ENCODE data around the gene SOAT2.
"Not testable (repeated sequence)": the region's sequence is repeated elsewhere in the genome, so short reads cannot be mapped to it uniquely, and the experiment has no call there.

Gene SOAT2

DNA sequence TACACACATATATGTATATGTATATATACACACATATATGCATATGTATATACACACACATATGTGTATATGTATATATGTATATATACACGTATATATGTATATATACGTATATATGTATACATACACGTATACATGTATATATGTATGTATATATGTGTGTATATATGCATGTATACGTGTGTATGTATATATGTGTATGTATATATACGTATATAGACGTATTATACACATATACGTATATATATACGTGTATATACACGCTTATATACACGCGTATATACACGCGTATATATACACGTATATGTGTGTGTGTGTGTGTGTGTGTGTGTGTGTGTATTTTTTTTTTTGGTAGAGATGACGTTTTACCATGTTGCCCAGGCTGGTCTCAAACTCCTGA lies 44.4 kb downstream of the SOAT2 start:
- DNase-seq = no peak

DNA sequence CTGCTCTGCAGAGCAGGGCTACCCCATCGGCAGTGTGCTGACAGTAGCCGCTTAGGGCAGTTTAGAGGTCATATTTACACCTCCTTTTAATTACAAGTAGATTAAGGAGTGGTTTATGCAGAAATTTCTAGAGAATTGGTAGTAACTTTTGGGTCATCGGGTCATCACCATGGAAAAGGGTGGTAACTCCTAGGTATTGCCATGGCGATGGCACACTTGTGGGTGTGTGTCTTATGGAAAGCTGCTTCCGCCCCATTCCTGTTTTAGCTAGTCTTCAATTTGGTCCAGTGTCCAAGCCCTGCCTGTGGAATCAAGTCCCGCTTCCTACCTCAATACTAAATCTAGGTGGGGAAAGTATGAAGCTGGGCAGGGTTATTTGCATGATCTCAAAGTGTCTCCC lies 47.8 kb downstream of the SOAT2 start:
- no peak for DNase-seq

DNA sequence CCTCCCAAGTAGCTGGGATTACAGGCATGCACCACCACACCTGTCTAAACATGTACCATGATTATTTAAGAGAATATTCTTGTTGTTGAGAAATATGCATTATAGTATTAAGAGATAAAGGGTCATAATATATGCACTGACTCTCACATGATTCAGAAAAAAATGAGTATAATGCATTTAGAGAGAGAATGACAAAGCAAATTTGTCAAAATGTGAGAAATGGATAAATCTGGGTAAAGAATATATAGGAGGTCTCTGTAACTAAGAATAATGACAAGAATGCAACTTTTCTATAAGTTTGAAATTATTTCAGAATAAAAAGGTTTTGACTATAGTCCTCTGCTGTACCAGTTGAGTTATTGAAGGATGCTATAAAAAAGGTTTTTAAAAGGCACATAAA lies 49.1 kb downstream of the SOAT2 start:
- no peak for DNase-seq

DNA sequence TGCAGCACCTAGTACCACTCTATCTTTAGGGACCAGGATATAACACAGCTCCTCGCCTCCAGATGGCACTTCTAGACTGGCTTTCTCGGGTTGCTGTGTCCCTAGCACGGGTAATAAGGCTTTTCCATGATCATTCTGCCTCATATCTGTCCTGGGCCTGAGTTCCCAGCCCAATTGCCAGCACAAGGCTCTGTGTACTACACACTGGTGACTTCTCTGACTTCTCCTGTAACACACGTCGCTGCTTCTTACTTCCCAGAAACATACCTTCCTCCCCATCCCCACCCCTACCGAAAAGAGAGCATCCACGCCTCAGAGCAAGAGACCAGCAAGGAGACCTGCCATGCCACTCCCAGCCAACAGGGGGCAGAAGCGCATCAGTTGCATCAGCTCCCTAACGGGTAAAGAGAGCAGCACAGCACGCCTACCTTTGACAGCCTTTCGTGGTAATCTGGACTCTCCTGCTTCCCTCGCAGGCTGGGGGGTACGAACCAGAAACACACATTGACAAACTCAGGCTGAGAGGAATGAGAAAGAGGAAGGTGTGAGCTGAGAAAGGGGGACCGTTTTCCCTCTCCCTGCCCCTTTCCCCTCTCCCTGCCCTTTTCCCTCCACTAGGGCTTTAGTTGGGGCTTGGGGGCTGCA lies 56.0 kb downstream of the SOAT2 start:
- no peak for DNase-seq

DNA sequence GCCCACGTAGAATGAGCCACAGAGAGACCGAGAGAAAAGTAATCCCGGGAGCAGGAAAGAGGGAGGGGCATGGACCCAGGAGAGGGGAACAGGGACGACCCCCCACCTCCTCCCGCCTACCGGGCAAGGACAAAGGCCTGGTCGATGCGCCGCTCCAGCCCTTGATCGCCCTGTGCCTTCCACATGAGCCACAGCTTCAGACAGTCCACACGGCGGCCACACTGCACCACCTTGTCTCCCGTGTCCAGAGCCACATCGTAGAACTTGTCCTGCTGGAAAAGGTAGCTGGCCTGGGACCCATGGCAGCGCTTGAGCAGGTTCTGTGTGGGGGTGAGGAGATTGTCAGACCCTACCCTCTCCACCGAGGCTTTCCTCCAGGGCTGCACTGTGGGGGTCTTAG lies 56.7 kb downstream of the SOAT2 start:
- DNase-seq = no peak

DNA sequence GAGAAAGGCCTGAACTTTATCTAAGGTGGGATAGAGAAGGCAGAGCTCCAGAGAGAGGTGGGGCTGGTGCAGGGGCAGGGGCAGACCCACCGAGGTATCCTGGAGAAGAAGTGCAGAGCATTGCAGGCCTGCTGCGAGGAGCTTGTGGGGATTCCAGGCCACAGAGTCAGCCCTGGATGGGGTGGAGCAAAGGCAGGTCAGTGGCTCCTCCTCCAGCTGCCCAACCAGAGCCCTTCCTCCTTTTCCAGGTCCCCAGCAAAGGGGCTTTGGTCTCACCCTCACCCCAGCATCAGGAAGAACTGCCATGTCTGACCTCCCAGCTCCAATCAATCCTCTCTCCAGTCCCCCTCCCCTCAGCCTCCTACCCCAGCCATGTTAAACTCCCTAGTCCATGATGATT lies 57.4 kb downstream of the SOAT2 start:
- no peak for DNase-seq

DNA sequence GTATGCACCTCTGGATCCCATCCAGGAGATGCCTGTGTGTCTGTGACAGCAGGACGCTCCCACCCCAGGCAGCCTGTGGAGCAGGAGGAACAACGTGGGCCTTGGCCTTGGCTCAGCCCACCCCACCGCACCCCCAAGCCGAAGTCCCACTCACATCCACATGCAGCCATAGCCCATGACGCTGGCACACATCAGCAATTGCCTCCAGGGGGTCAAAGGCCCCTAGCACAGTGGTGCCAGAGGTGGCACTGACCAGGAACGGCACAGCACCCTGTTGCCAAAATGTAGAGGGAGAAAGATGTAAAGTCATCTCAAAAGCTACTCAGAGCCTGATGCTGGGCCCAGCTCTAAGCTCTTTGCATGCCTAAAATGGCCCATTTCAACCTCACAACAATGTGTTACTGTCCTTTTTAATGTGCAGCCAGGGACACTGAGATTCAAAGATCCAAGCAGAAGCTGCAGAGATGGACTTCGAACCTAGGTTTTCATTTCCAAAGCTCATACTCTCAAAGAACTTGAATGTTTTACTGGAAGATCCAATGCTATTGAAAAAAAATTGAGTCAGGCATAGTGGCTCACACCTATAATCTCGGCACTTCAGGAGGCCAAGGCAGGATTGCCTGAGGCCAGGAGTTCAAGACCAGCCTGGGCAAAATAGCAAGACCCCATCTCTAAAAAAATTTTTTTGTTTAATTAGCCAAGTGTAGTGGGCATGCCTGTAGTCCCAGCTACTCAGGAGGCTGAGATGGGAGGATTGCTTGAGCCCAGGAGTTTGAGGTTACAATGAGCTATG lies 58.0 kb downstream of the SOAT2 start:
- no peak for DNase-seq

DNA sequence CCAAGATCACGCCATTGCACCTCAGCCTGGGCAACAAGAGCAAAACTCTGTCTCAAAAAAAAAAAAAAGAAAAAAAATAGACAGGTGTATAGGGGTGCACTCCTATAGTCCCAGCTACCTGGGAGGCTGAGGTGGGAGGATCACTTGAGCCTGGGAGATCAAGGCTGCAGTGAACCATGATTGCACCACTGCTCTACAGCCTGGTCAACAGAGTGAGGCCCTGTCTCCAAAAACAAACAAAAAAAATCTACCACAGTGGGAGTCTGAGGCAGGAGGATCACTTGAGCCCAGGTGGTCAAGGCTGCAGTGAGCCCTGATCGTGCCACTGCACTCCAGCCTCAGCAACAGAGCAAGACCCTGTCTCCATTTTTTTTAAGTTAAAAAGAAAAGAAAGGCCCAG lies 59.7 kb downstream of the SOAT2 start:
- not testable (repeated sequence) for DNase-seq

DNA sequence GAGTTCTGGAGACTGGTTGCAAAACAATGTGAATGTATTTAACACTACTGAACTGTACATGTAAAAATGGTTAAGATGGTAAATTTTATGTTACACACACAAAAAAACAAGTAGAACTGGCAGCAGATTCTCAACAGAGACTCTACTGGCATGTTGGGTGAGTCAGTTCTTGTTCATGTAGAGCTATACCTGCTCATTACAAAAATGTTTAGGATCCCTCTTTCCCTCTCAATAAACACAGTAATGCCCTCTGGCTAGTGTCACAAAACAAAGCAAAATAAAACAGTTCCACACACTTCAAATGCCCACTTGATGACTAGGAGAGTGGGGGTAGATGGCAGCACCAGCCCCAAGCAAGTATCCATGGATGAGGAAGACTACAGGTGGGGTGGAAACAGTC lies 63.6 kb downstream of the SOAT2 start:
- DNase-seq = no peak

DNA sequence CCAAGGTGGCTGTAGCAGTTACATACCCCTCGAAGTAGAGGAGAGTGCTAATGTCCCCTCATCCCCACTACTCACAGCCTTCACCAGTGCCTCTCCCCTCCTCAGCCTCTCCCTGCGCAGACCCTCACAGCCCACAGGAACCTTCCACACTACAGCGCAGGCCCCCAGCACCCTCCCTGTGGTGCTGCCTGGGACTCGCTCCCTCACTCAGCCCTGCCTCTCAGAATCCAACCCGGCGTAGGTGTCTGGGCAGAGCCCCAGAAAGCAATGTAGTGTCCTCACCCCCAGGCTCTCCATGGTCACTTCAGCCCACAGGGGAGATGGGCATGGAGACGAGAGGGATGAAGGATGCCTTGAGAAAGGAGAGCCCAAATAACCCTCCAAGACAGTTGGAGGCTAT lies 66.4 kb downstream of the SOAT2 start:
- no peak for DNase-seq

DNA sequence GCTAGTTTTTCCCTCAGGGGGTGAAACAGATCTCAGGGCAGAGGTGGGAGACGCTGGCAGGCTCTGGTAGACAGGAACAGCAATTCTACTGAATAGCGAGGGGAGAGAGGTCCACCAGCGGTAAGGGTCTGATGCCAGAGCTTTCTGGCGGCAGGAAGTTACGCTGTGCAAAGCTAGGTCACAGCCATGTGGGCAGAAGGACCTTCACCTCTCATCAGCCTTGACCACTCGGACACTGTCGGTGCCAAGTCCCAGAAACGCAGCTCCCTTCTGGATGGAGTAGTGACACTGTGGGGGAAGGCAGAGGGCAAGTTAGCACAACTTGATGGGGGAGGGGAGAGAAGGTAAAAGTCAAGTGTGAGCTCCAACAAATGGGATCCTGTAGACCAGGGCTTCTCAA lies 66.9 kb downstream of the SOAT2 start:
- no peak for DNase-seq

DNA sequence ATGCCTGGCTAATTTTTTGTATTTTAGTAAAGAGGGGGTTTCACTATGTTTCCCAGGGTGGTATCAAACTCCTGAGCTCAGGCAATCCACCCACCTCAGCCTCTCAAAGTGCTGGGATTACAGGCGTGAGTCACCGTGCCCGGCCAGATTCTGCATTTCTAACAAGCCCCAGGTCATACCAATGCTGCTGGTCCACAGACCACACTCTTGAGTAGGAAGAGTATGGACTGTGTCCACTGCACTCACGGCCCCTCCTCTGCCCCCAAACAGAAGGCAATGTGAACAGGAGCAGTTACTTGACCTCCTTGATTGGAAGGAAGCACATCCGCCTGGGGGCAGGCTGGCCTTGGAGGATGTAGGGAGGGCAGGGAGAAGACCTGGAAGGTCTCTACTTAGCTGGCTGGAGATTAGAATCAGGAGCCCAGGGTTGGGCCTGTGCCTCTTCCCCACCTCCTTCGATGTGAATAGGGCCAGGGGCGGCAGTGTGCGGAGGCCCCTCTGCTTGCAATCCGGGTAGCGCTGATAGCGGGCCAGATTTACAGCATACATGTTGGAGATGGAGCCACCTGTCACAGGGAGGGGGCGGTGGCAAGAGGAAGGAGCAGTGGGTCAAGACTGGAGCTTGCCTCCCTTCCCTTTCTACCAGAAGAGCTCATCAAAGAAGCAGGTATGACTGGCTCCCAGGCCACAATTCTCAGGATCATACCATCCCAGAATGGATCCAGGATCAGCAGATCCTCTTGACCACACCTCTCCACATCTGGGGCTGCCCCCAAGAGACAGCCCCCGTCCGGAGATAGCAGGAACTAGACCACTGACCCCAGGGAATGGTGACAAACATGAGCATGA lies 67.8 kb downstream of the SOAT2 start:
- DNase-seq = no peak

DNA sequence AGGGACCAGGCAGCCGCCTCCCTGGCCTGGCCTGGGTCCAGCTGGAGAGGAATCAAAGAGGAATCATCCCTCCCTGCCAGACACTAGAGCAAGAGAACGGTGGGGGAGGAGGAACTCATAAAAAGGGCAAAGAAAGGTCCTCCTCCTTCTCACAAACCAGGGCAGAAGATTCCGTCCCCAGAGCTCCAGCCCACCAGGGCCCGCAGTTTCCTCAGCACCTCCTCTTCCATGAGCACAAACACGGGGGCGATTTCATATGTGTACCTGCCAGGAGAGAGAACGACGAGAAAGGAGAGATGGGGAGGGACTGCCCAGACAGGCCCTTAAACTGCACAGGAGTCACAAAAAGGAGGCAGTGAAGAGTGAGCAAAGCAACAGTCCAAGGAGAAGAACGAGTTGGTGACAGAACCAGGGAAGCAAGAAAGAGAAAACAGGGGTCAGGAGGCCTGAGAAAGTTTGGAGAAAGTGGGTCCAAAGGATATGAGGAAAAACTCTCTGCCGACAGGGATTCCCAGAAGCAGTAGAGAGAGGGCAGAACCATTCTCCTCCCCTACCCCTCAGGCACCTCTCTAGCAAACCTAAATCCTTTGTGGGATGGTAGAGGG lies 68.5 kb downstream of the SOAT2 start:
- DNase-seq = no peak

DNA sequence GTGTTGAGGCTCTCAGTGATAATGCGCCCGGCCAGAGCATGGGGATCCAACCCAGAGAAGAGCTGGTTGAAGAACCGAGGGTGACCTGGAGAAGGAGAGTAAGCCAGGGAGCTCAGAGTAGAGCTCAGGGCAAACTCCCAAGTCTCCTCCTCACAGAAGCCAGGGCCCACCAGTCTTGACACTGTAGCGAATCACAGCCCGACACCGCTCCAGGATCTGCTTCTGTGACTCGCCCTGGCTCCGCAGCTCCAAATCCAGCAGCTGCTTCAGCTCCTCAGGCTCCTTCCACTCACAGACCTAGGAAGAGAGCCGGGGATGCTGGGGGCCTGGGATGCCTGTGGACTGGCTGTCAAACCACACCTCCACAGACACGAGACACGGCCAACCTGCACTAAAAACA lies 69.1 kb downstream of the SOAT2 start:
- no peak for DNase-seq

DNA sequence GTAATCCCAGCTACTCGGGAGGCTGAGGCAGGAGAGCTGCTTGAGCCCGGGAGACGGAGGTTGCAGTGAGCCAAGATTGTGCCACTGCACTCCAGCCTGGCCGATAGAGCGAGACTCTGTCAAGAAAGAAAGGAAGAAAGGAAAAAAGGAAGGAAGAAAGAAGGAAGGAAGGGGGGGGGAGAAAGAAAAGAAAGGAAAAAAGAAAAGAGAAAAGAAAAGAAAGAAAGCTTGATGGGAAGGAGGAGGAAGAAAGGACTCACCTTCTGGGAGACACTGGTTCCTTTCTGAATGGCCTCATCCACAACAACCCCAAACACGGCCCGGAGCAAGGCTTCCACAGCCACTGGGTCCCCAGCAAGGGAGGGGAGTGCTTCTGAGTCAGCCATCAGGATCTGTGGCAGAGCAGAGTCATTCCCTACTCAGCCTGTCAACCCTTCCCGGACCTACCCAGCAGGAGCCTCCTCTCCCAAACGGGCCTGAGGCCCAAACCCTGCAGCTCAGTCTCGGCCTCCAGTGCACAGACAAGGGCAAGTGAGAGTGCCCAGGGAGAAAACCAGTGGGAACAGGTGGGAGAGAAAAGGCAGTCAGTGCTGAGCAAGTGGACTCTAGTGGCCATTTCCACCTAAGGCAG lies 69.9 kb downstream of the SOAT2 start:
- no peak for DNase-seq
